ENCODE results near the gene USP6. TPM values are rescaled to one million over a fixed set of nuclear protein-coding genes. Genes with fewer than 3 reads are reported as not detected.
"Not testable (repeated sequence)": the region's sequence is repeated elsewhere in the genome, so short reads cannot be mapped to it uniquely, and the experiment has no call there.

Gene USP6
- total and polyA plus RNA-seq, 10 of the 15 experiments (the other 5 are each of a cell fraction or from before 2014, with no cell fraction given): under 0.01 to 0.39 (median 0.10) TPM; not detected in 2

DNA sequence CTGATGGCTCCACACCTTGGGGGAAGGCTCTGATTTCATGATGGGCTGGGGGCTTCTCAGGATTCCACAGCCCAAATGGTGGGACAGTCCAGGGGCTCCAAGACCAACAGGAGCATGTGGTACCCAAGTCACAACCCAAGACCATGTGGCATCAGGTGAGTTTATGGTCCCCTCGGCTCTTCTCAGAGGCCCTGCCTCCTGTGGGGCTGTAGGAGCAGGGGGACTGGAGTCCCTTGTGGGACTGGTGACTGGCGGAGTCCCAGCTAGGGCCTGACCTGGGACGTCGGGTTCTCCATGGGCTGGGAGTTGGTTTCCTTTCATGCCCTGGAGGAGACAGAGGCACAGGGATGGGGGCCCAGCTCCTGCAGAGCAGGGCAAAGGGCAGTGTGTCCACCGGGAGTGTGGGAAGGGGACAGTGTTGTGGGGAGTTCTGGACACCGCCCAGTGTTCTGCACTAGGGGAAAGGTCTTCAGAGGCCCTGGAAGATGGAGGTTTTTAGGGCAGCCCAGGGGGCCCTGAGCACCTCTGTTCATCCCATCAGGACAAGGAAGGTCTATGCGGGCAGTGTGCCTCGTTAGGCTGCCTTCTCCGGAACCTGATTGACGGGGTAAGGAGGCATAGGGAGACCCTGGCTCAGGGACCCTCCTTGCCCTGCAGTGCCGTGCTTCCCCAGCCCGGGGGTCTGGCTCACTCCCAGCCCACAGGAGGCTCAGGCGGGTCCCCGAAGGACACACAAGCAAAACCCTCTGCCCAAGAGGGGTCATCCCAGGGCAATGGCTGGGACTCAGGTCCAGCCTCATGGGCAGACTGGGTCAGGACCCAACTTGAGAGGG lies 21.0 kb downstream of the USP6 start:
- RAD21 ChIA-PET (ENCODE audit: unreplicated experiment); H3K36me3 ChIP-seq (ENCODE audit: control insufficient read depth in 2 of 2, insufficient read depth in 2 of 2, low read length in 1 of 2); BruUV-seq (replicated peaks); FAIRE-seq; H3K4me1 ChIP-seq (ENCODE audit: control insufficient read depth, insufficient read depth, low read length); H4K20me1 ChIP-seq (ENCODE audit: control insufficient read depth, insufficient read depth); H3K9me3 ChIP-seq (replicated peaks; ENCODE audit: control insufficient read depth, insufficient read depth, low read length); ATAC-seq; POLR2A ChIA-PET; H3K4me2 ChIP-seq (ENCODE audit: control insufficient read depth, insufficient read depth); H3K79me2 ChIP-seq (ENCODE audit: control insufficient read depth, insufficient read depth, low read length); CTCF ChIA-PET; H3K27me3 ChIP-seq (replicated peaks in 1 of 2; ENCODE audit: control insufficient read depth in 2 of 2, insufficient read depth in 2 of 2, low read length in 1 of 2); H3K4me3 ChIP-seq; SMC1A ChIA-PET (ENCODE audit: uncharacterized antibody, unreplicated experiment); H2AFZ ChIP-seq (ENCODE audit: control insufficient read depth, low read depth, low read length); DNase-seq (ENCODE audit: low read depth, low spot score); intact Hi-C loops (cut with micrococcal nuclease; ENCODE audit: unreplicated experiment); H3K27ac ChIP-seq (ENCODE audit: control insufficient read depth, insufficient read depth); in situ Hi-C loops (cut with MboI); H3K9ac ChIP-seq (ENCODE audit: control insufficient read depth, insufficient read depth, low read length): not testable (repeated sequence)
- WGBS (ENCODE audit: insufficient coverage, insufficient replicate concordance, low lambda C conversion rate, missing lambda C conversion rate): 20% methylated on average over 14 of the region's 14 CpGs

DNA sequence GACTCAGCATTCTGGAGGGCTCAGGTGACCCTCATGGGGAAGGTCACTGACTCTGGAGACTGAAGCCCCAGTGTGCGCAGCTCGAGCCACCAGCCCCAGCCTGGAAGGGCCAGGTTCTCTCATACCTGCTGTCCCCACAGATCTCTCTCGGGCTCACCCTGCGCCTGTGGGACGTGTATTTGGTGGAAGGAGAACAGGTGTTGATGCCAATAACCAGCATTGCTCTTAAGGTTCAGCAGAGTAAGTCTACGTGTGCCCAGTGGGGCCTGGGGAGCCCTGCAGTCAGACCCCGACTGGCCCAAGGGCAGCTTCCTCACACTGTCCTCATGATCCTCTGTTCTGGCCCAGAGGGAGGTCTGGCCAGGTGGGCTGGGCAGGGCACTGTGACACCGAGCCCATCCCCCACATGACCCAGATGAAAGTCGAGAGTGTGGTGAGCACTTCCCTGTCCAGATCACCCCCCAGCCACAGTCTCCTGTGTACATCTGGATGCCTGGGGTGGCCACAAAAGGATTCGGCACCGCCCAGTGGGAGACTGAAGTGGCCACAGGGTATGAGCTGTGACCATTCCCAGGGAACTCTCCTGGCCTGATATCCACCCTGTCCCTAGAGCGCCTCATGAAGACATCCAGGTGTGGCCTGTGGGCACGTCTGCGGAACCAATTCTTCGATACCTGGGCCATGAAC lies 21.8 kb downstream of the USP6 start:
- RAD21 ChIA-PET (ENCODE audit: unreplicated experiment); ATAC-seq; H3K36me3 ChIP-seq (ENCODE audit: control insufficient read depth in 2 of 2, insufficient read depth in 2 of 2, low read length in 1 of 2); BruUV-seq (replicated peaks); H3K4me1 ChIP-seq (ENCODE audit: control insufficient read depth, insufficient read depth, low read length); intact Hi-C loops (cut with micrococcal nuclease; ENCODE audit: unreplicated experiment); H3K27me3 ChIP-seq (replicated peaks in 1 of 2; ENCODE audit: control insufficient read depth in 2 of 2, insufficient read depth in 2 of 2, low read length in 1 of 2); H3K27ac ChIP-seq (ENCODE audit: control insufficient read depth, insufficient read depth); H3K79me2 ChIP-seq (ENCODE audit: control insufficient read depth, insufficient read depth, low read length); H4K20me1 ChIP-seq (ENCODE audit: control insufficient read depth, insufficient read depth); H3K9me3 ChIP-seq (replicated peaks; ENCODE audit: control insufficient read depth, insufficient read depth, low read length); H2AFZ ChIP-seq (ENCODE audit: control insufficient read depth, low read depth, low read length); H3K4me3 ChIP-seq; in situ Hi-C loops (cut with MboI); POLR2A ChIA-PET; DNase-seq (ENCODE audit: low read depth, low spot score); FAIRE-seq; H3K4me2 ChIP-seq (ENCODE audit: control insufficient read depth, insufficient read depth); CTCF ChIA-PET; H3K9ac ChIP-seq (ENCODE audit: control insufficient read depth, insufficient read depth, low read length); SMC1A ChIA-PET (ENCODE audit: uncharacterized antibody, unreplicated experiment): not testable (repeated sequence)
- 35% methylated on average over 15 of the region's 15 CpGs for WGBS (ENCODE audit: insufficient coverage, insufficient replicate concordance, low lambda C conversion rate, missing lambda C conversion rate)

DNA sequence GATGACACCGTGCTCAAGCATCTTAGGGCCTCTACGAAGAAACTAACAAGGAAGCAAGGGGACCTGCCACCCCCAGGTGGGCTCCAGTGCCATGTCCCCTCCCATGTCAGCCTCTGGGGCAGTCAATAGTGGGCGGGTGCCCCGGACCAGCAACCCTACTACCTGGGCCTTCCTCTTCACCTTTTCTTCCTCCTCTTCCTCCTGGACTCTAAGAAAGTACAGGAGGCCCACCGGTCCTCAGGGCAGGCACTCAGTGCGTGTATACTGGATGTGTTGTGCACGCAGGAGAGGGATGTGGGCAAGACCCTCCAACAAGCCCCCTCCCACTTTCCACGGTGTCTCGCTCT lies 22.3 kb downstream of the USP6 start:
- intact Hi-C loops (cut with micrococcal nuclease; ENCODE audit: unreplicated experiment); H3K4me1 ChIP-seq (ENCODE audit: control insufficient read depth, insufficient read depth, low read length); H3K4me3 ChIP-seq; ATAC-seq; in situ Hi-C loops (cut with MboI); FAIRE-seq; POLR2A ChIA-PET; SMC1A ChIA-PET (ENCODE audit: uncharacterized antibody, unreplicated experiment); H3K36me3 ChIP-seq (ENCODE audit: control insufficient read depth in 2 of 2, insufficient read depth in 2 of 2, low read length in 1 of 2); H3K27me3 ChIP-seq (replicated peaks in 1 of 2; ENCODE audit: control insufficient read depth in 2 of 2, insufficient read depth in 2 of 2, low read length in 1 of 2); H3K9ac ChIP-seq (ENCODE audit: control insufficient read depth, insufficient read depth, low read length); RAD21 ChIA-PET (ENCODE audit: unreplicated experiment); H3K4me2 ChIP-seq (ENCODE audit: control insufficient read depth, insufficient read depth); BruUV-seq (replicated peaks); CTCF ChIA-PET; H3K79me2 ChIP-seq (ENCODE audit: control insufficient read depth, insufficient read depth, low read length); H2AFZ ChIP-seq (ENCODE audit: control insufficient read depth, low read depth, low read length); H3K27ac ChIP-seq (ENCODE audit: control insufficient read depth, insufficient read depth); DNase-seq (ENCODE audit: low read depth, low spot score); H4K20me1 ChIP-seq (ENCODE audit: control insufficient read depth, insufficient read depth); H3K9me3 ChIP-seq (replicated peaks; ENCODE audit: control insufficient read depth, insufficient read depth, low read length): not testable (repeated sequence)
- 73% methylated on average over 8 of the region's 9 CpGs for WGBS (ENCODE audit: insufficient coverage, insufficient replicate concordance, low lambda C conversion rate, missing lambda C conversion rate)

Measured in GM12878 (cell line).